OCI-M2 (cell line): Measurements from ENCODE around the gene PMS1.
A peak's percentile ranks its signal among the peaks of the same experiment; 100 is the strongest.
"Not testable (repeated sequence)": the region's sequence is repeated elsewhere in the genome, so short reads cannot be mapped to it uniquely, and the experiment has no call there.

ENCODE experiments used
- DNase-seq: peaks from one replicate; lab custom pipeline; 2025; ENCODE audit not compliant: unreplicated experiment; lab: John Stamatoyannopoulos, UW

The PMS1 gene

GRCh38 chr2:189783927-189784867, at the start of gene PMS1, which contains the start of gene ORMDL1:
Gene PMS1, plus strand, starts transcription at chr2:189784450. Its CDS starts 7,360 bp downstream, at chr2:189791810.
Gene ORMDL1, minus strand, starts transcription at chr2:189784339. Its CDS starts 1,744 bp downstream, at chr2:189782595.
- DNase-seq: peak; percentile 52

DNA sequence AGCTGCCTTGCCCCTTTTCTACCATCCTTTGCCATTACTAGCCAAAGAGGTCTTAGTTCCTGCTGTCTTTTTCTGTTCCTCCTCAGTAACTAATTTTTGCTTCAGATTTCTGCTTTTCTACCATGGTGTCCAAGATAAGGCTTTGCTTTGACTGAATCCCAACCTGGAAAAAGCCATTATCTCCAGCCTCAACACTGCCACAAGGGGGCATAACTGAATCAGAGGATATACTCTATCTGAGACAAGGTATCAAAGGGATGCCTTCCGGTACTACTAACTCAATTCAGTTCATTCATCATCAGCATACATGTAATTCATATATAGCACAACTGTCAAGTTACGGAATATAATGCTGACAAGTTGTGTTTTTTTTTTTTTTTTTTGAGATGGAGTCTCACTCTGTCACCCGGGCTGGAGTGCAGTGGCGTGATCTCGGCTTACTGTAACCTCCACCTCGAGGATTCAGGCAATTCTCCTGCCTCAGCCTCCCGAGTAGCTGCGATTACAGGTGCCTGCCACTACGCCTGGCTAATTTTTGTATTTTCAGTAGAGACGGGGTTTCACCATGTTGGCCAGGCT, 33.1 kb upstream of the PMS1 start:
- DNase-seq: peak; percentile 1

DNA sequence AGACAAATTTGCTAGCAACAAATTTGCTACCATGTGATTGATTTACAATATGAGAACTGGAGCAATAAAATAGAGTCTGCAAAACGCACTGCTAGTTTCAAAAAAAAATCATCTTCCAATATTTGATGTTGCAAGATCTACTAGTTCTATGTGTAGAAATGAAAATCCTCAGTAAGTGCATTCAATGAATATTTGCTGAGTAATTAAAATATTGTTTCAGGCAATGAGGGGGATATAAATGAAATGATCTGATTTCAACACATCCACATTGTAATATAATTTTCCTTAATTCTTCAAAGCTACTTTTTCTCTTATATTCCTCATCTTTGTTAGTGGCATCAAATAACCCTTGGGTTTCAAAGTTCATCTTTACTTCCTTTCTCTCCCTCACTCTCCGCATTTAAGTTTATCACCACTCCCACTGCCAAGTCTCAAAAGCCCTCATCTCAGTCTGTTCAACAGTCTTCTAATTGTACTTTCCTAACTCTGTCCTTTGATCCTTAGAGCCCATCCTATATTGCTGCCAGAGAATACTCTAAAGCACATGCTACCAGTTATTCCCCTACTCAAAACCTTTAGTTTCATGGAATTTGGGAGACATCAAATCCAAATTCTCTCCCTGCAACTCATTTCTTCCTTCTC, 27.8 kb upstream of the PMS1 start:
- DNase-seq: no peak

- not testable (repeated sequence) for DNase-seq
Measured at GRCh38 chr2:189760154-189760553, 24.1 kb upstream of the PMS1 start.

- no peak for DNase-seq
Measured at GRCh38 chr2:189762229-189762550, 22.1 kb upstream of the PMS1 start.

DNA sequence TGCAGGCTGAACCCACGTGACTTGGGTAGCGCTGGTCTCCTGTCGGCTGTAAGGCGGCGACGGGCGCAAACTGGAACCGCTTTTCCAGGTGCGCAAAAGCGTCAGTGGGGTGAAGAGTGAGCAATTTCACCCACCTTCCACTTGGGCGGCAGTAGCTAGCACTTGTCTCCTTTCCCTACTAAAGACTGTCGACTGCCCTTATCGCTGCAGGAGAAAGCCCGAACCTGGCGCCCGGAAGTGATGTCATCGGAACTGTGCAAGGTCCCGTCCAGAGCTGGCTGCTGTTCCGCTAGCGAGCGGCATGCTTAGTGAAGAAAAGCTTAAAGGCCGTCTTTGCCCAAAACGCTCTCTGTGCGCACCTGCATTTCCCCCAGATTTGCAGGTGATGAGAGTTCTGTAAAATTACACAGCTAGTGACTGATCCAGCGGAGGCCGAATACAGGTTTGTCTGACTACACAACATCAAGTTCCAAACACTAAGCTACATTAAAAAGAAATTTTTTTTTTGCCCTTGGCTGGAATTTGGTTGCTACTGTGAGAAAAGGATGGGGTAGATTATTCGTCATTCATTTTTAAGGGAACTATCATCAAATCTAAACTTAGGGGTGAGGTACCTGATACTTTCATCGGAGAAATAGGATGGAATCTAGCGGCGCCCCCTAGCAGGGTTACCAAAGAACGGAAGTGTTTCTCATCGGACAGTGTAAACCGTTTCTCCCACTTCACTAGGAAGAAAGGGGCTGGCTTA, 21.5 kb upstream of the PMS1 start, which contains the start of gene OSGEPL1:
Gene OSGEPL1 (minus strand): TSS at position 242 of the 748 bp plus-strand sequence. CDS start 1,152 bp downstream, outside the sequence.
- peak; percentile 65 for DNase-seq

- DNase-seq: no peak
Measured at GRCh38 chr2:189763908-189764661, 20.2 kb upstream of the PMS1 start.

DNA sequence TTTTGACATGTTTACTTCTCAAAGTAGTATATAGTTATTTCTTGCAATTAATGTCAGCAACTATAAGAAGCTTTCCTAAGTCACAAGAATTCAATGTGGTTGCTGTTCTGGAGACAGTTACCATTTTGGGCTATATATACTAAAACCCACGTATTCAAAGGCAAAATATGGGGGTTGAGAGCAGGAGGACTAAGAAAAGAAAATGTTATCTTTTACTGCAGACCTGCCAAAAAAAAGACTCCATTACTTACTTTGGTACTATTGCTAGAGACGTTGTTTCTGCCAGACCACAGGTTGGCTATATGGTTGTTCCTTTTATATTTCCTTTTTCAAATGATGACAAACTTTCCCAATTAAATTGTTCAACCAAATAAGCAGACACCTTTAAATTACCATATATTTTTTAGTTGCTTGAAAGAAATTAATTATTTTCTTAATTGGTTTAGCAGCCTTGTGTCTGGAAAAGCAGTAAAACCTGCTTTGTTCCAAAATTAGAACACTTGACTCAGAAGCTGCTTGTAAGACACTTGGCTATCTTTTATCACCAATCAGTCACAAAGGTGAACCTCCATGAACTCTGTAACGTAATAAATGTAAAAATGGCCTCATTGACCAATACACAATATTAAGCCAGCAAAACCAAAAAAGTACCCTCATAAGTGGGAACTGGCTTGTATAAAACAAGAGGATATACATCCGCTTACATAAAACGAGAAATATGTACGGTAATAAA, 13.5 kb upstream of the PMS1 start:
- no peak for DNase-seq

DNA sequence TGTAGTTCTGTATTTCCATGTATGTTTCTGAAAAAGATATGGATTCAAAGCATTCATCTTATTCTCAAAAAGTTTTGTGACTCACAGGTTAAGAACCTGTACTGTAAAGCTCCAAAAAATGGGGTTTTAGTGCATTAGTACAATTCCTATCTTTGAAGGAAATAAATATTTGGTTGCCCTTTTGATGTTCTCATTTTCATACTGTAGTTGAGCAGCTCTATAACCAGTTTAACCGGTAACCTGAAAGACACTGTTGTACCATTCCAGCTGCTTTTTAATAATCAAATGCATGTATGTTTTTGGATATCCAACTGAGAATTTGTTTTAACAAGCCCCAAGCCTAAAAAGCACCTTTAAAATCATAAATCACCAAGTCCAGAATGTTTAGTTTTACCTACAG, 12.0 kb upstream of the PMS1 start:
- no peak for DNase-seq

- no peak for DNase-seq
Measured at GRCh38 chr2:189782221-189782671, 2.0 kb upstream of the PMS1 start.

DNA sequence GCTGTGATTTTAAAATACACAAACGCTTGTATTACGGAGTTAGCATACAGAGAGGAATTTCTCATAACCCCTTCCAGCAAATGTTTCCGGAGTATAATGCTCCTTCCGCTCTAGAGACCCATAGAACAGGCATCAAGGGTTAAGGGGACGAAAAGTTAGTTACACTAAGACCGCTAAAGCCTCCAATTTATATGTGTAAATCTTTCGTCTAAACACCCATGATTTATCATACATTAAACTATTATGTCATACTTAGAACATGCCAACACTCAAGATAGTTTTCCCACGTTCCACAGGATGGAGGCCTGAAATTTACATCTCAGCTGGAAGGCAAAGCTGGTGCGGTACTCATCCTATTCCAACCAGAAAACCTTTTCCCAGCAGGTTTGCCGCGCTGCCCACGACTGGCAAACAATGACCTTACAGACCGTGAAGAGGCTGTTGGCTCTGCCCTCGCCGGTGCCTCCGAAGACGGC, 761 bp upstream of the PMS1 start:
- DNase-seq: peak; percentile 2

GRCh38 chr2:189791338-189792042, 7.2 kb downstream of the PMS1 start:
- no peak for DNase-seq

DNA sequence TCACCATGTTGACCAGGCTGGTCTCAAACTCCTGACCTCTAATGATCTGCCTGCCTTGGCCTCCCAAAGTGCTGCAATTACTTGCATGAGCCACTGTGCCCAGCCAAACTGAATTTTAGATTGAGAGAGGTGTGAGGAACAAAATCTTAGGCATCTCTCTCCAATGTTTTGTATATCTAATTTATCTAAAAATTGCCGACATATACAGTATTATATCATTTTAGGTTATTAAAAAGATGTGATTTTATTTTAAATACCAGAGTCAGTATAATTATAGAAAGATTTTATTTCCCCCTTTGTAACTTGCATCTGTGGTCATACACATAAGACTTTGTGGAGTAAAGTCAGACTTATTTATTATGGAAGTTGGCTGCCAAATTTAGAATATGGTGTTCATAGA, 10.1 kb downstream of the PMS1 start:
- no peak for DNase-seq

DNA sequence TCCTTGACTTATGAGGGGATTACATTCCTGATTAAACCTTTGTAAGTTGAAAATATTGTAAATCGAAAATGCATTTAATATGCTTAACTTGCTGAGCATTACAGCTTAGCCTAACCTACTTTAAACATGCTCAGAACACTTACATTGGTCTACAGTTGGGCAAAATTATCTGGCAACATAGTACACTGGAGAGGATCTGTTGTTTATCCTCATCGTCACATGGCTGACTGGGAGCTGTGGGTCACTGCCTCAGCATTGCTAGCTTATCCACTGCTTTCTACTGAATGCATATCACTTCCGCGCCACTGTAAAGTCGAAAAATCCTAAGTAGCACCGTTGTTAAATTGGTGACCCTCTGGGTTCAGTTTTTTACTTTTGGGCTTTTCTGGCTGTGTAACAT, 13.7 kb downstream of the PMS1 start:
- DNase-seq: no peak

DNA sequence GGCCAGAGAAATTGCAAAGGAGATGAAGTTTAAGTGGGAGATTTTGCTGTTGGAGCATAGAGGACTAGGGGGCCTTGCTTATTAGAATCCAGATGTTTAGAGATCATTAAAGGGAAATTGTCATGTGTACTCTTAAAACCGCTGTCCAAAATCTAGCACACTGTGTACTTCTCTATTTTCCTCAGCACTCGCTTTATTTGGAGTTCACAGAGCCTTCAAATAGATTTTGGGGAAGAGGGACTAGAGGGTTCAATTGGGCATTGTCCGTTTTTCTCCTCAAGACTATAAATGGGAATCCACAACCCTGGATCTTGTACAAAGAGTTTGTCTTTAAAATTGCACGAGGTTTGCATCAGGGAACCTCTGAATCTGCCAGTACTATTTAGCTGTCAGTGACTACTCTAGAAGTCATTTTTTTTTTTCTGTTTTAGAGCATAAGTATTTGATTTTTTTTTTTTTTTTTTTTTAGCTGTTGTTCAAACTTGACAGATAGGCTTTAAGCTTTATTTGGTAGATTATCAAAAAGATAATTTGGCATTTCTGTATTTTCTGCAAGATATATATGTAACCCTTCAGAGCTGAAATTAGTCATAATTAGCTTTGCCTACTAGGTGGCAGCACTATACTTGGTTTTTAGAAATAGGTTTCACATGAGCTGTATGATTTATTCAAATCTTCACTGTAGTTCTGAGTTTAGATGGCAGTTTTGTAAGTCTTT, 14.2 kb downstream of the PMS1 start:
- DNase-seq: no peak

- no peak for DNase-seq
Measured at GRCh38 chr2:189799030-189799331, 14.7 kb downstream of the PMS1 start.

DNA sequence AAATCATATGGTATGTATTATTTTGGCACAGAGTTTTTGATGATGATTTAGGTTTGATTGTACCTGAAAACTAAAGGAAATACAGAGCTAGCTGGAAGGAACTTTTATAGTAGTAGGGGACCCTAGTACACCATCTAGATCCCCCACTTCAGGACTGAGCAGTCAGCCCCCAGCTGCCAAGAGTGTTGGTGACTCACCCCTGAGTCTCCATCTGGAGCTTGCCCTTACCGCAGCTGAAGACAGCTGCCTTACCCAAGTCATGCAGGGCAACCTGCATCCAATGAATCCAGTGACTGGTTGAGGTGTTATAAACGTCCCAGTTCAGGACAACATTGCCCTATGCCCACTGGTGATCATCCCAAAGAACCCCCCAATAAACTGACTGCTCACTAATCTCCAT, 15.3 kb downstream of the PMS1 start:
- DNase-seq: no peak

DNA sequence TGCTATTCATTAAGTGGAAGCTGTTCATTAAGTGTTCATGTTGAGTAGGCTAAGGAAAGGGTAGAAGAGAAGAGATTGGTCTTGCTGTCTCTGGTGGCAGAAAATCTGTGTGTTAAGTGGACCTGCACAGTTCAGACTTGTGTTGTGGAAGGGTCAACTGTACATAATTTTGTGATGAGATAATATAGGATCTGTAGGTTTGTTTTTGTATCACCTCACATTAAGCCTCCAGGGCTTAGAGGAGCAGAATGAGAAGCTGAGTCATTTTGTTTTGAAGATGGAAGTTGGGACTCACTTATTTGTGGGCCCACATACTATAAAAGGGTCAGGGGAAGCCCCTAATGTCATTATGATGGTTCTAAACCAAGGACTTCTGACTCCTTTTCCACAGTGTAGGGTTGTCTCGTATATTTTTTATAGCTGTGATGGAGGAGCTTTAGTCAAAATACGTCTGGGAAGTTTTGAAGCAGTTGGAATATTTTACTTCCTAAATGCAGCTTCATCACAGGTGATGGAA, 18.2 kb downstream of the PMS1 start:
- no peak for DNase-seq
